Measurements from ENCODE around the gene FIZ1.

- TF ChIP-seq, protein P1, sequence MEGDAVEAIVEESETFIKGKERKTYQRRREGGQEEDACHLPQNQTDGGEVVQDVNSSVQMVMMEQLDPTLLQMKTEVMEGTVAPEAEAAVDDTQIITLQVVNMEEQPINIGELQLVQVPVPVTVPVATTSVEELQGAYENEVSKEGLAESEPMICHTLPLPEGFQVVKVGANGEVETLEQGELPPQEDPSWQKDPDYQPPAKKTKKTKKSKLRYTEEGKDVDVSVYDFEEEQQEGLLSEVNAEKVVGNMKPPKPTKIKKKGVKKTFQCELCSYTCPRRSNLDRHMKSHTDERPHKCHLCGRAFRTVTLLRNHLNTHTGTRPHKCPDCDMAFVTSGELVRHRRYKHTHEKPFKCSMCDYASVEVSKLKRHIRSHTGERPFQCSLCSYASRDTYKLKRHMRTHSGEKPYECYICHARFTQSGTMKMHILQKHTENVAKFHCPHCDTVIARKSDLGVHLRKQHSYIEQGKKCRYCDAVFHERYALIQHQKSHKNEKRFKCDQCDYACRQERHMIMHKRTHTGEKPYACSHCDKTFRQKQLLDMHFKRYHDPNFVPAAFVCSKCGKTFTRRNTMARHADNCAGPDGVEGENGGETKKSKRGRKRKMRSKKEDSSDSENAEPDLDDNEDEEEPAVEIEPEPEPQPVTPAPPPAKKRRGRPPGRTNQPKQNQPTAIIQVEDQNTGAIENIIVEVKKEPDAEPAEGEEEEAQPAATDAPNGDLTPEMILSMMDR (conservative IDR thresholded peaks at IDR 0.05; ENCODE audit: low read length) = no peak
- TF ChIP-seq EZH2phosphoT487 (IDR thresholded peaks at IDR 0.05; ENCODE audit: borderline replicate concordance, low read depth, low read length) = no peak
Observed at GRCh38 chr19:55546822-55547614, 52.3 kb downstream of the FIZ1 start.
